LNCaP clone FGC (cell line): ENCODE data around the gene CCDC136.

Experiments
- DNase-seq: peaks from one replicate; pipeline ENCODE4 v3.0.0-alpha.2; 2011; ENCODE audit warnings: low read depth
- H3K4me3 ChIP-seq: 2 replicates; pipeline ENCODE4 v1.5.1; 2011; ENCODE audit warnings: mild to moderate bottlenecking, low read depth, low read length, control low read depth
- CTCF ChIP-seq: IDR thresholded peaks from 2 replicates; pipeline ENCODE4 v1.5.1; 2012; ENCODE audit warnings: mild to moderate bottlenecking; ENCODE audit not compliant: control insufficient read depth, insufficient read depth; ENCODE audit errors: extremely low read depth

The CCDC136 gene

GRCh38 chr7:128794436-128794835, 2.7 kb downstream of the CCDC136 start:
- TF ChIP-seq CTCF = no peak

GRCh38 chr7:128795129-128795528, 3.4 kb downstream of the CCDC136 start:
- H3K4me3 ChIP-seq = no peak overlapping the region
- TF ChIP-seq CTCF = no peak
- no peak for DNase-seq

More at GRCh38 chr7:128794436-128794835, 2.7 kb downstream of the CCDC136 start:
- no peak for DNase-seq
- no peak overlapping the region for H3K4me3 ChIP-seq

- no peak for TF ChIP-seq CTCF
- H3K4me3 ChIP-seq = no peak overlapping the region
- DNase-seq = no peak
Observed at GRCh38 chr7:128796327-128796726, 4.6 kb downstream of the CCDC136 start.

- no peak for TF ChIP-seq CTCF
- no peak for DNase-seq
- no peak overlapping the region for H3K4me3 ChIP-seq
Observed at GRCh38 chr7:128799451-128799850, 7.7 kb downstream of the CCDC136 start.

GRCh38 chr7:128800567-128800966, 8.8 kb downstream of the CCDC136 start:
- no peak for TF ChIP-seq CTCF
- no peak for DNase-seq
- no peak overlapping the region for H3K4me3 ChIP-seq

- no peak for TF ChIP-seq CTCF
- H3K4me3 ChIP-seq = no peak overlapping the region
- no peak for DNase-seq
Observed at GRCh38 chr7:128801003-128801402, 9.2 kb downstream of the CCDC136 start.

GRCh38 chr7:128801667-128802418, 10.1 kb downstream of the CCDC136 start:
- DNase-seq = no peak
- no peak overlapping the region for H3K4me3 ChIP-seq
- TF ChIP-seq CTCF = no peak
